ENCODE data around the gene KDM2B.
"Not testable (repeated sequence)": the region's sequence is repeated elsewhere in the genome, so short reads cannot be mapped to it uniquely, and the experiment has no call there.

Gene KDM2B

GRCh38 chr12:121590476-121591143 lies 9.8 kb upstream of the KDM2B start:
- DNase-seq: peak; percentile 78
- H3K9ac ChIP-seq (ENCODE audit: low read length): peak overlapping the region; percentile 70
- no peaks in the 10 kb centered on the region for H3K27me3 ChIP-seq (replicated peaks; ENCODE audit: insufficient read depth, low read length)
- TF ChIP-seq EZH2 (optimal IDR thresholded peaks at IDR 0.05; ENCODE audit: low read depth, low read length) (no peak), EZH2phosphoT487 (IDR thresholded peaks at IDR 0.05; ENCODE audit: low read length) (no peak), CTCF (IDR thresholded peaks at IDR 0.05; ENCODE audit: low read length) (no peak)
- H3K9me3 ChIP-seq (replicated peaks; ENCODE audit: insufficient read depth, low read length): no peaks in the 10 kb centered on the region
- no peaks in the 10 kb centered on the region for H3K79me2 ChIP-seq (ENCODE audit: low read length)
- H3K9me2 ChIP-seq (replicated peaks; ENCODE audit: insufficient read depth, low read length): no peaks in the 10 kb centered on the region
- H3K4me3 ChIP-seq (ENCODE audit: low read length): peak overlapping the region; percentile 50
- H2AFZ ChIP-seq (ENCODE audit: low read length): peak overlapping the region; percentile 88
- 0 out of 2 replicates have a peak, but pooled peaks cover 3% of the 10 kb centered on the region for H3K4me1 ChIP-seq (ENCODE audit: low read length)
- H3F3A ChIP-seq (ENCODE audit: insufficient read depth, low read length): peaks cover 7% of the 10 kb centered on the region
- H4K20me1 ChIP-seq (ENCODE audit: insufficient read depth, low read length): no peaks in the 10 kb centered on the region
- H3K36me3 ChIP-seq (replicated peaks; ENCODE audit: insufficient read depth, low read length): no peaks in the 10 kb centered on the region
- peak overlapping the region; percentile 86 for H3K27ac ChIP-seq (ENCODE audit: low read length)
- peak overlapping the region; percentile 88 for H3K4me2 ChIP-seq (ENCODE audit: low read depth, low read length)

GRCh38 chr12:121584885-121585284 lies 4.1 kb upstream of the KDM2B start:
- H3K27me3 ChIP-seq (replicated peaks; ENCODE audit: insufficient read depth, low read length); H3K79me2 ChIP-seq (ENCODE audit: low read length); H3K9me3 ChIP-seq (replicated peaks; ENCODE audit: insufficient read depth, low read length); H3K4me2 ChIP-seq (ENCODE audit: low read depth, low read length); H3F3A ChIP-seq (ENCODE audit: insufficient read depth, low read length); DNase-seq; H2AFZ ChIP-seq (ENCODE audit: low read length); H3K9me2 ChIP-seq (replicated peaks; ENCODE audit: insufficient read depth, low read length); H3K36me3 ChIP-seq (replicated peaks; ENCODE audit: insufficient read depth, low read length); H3K27ac ChIP-seq (ENCODE audit: low read length); H3K9ac ChIP-seq (ENCODE audit: low read length); H3K4me1 ChIP-seq (ENCODE audit: low read length); H3K4me3 ChIP-seq (ENCODE audit: low read length); H4K20me1 ChIP-seq (ENCODE audit: insufficient read depth, low read length): not testable (repeated sequence)

GRCh38 chr12:121583334-121583661 lies 2.5 kb upstream of the KDM2B start:
- not testable (repeated sequence) for H4K20me1 ChIP-seq (ENCODE audit: insufficient read depth, low read length); H3K9me3 ChIP-seq (replicated peaks; ENCODE audit: insufficient read depth, low read length); H3K36me3 ChIP-seq (replicated peaks; ENCODE audit: insufficient read depth, low read length); H3K4me3 ChIP-seq (ENCODE audit: low read length); H3K79me2 ChIP-seq (ENCODE audit: low read length); DNase-seq; H3K9ac ChIP-seq (ENCODE audit: low read length); H3K27ac ChIP-seq (ENCODE audit: low read length); H3K27me3 ChIP-seq (replicated peaks; ENCODE audit: insufficient read depth, low read length); H3K4me1 ChIP-seq (ENCODE audit: low read length); H3K9me2 ChIP-seq (replicated peaks; ENCODE audit: insufficient read depth, low read length); H2AFZ ChIP-seq (ENCODE audit: low read length); H3F3A ChIP-seq (ENCODE audit: insufficient read depth, low read length); H3K4me2 ChIP-seq (ENCODE audit: low read depth, low read length)

GRCh38 chr12:121582583-121583333 lies 1.9 kb upstream of the KDM2B start:
- H3K4me2 ChIP-seq (ENCODE audit: low read depth, low read length): no peak overlapping the region
- no peak overlapping the region for H3K27ac ChIP-seq (ENCODE audit: low read length)
- H2AFZ ChIP-seq (ENCODE audit: low read length): no peak overlapping the region

More at GRCh38 chr12:121582583-121583333, 1.9 kb upstream of the KDM2B start:
- Histone ChIP-seq H3K79me2 (ENCODE audit: low read length) (no peaks in the 10 kb centered on the region), H3K4me1 (ENCODE audit: low read length) (no peaks in the 10 kb centered on the region), H3K36me3 (replicated peaks; ENCODE audit: insufficient read depth, low read length) (no peaks in the 10 kb centered on the region), H3F3A (ENCODE audit: insufficient read depth, low read length) (no peaks in the 10 kb centered on the region), H3K27me3 (replicated peaks; ENCODE audit: insufficient read depth, low read length) (no peaks in the 10 kb centered on the region), H3K9me2 (replicated peaks; ENCODE audit: insufficient read depth, low read length) (no peaks in the 10 kb centered on the region), H4K20me1 (ENCODE audit: insufficient read depth, low read length) (no peaks in the 10 kb centered on the region), H3K4me3 (ENCODE audit: low read length) (no peak overlapping the region), H3K9me3 (replicated peaks; ENCODE audit: insufficient read depth, low read length) (no peaks in the 10 kb centered on the region), H3K9ac (ENCODE audit: low read length) (no peak overlapping the region)
- TF ChIP-seq CTCF (IDR thresholded peaks at IDR 0.05; ENCODE audit: low read length) (no peak), EZH2phosphoT487 (IDR thresholded peaks at IDR 0.05; ENCODE audit: low read length) (no peak), EZH2 (optimal IDR thresholded peaks at IDR 0.05; ENCODE audit: low read depth, low read length) (no peak)
- DNase-seq: no peak

Measured in MM.1S (cell line).